GM12891 (cell line): ENCODE data around the gene ZNF91.

Experiments
- POLR2A ChIP-seq: IDR thresholded peaks from 2 replicates; pipeline ENCODE4 v1.6.1; 2011; ENCODE audit warnings: low read depth, low read length, control low read depth
- POLR2AphosphoS5 ChIP-seq: IDR thresholded peaks from 2 replicates; pipeline ENCODE4 v1.6.1; 2011; ENCODE audit warnings: low read depth, low read length, control low read depth

DNA sequence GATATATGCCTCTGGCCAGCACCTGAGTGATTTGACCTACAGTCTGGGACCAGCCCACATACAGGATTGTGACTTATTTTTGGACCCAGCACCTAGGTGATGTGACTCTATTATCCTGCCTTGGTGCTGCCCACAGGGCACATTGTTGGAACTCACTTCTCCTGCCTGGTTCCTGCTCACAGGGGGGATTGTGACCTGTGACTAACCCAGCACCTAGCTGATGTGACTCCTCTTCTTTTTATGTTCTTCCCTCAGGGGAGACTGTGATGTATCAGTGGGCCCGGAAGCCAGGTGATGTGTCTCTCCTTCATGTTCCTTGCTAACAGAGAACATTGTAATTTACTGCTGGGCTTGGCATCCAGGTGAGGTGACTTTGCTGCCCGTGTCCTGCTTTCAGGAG, 82.1 kb downstream of the ZNF91 start:
- TF ChIP-seq POLR2AphosphoS5 (no peak), POLR2A (no peak)
